Fibroblast of villous mesenchyme (primary cell): ENCODE data around the gene SSBP3. TPM values are rescaled to one million over a fixed set of nuclear protein-coding genes. Genes with fewer than 3 reads are reported as not detected.

Experiments used
- DNase-seq: peaks from one replicate; pipeline ENCODE4 v3.0.0-alpha.2; 2010; ENCODE audit warnings: low read depth
- H3K4me3 ChIP-seq: 2 replicates; pipeline ENCODE4 v1.5.1; 2011; ENCODE audit warnings: low read depth, mild to moderate bottlenecking, low read length
- total RNA-seq: library from RNA; depleted of rRNA; stranded (reverse); fragments of >200 nt; gene quantifications from 2 replicates; pipeline ENCODE4 v1.2.3, GENCODE V29; 2012
- TF ChIP-seq, protein P1 (sequence below): IDR thresholded peaks from 2 replicates; pipeline ENCODE4 v1.5.1; 2012; ENCODE audit warnings: low read depth, mild to moderate bottlenecking, low read length; ENCODE audit not compliant: insufficient read depth

SSBP3 gene
- total RNA-seq, 1 donor, result 15.1 TPM

DNA sequence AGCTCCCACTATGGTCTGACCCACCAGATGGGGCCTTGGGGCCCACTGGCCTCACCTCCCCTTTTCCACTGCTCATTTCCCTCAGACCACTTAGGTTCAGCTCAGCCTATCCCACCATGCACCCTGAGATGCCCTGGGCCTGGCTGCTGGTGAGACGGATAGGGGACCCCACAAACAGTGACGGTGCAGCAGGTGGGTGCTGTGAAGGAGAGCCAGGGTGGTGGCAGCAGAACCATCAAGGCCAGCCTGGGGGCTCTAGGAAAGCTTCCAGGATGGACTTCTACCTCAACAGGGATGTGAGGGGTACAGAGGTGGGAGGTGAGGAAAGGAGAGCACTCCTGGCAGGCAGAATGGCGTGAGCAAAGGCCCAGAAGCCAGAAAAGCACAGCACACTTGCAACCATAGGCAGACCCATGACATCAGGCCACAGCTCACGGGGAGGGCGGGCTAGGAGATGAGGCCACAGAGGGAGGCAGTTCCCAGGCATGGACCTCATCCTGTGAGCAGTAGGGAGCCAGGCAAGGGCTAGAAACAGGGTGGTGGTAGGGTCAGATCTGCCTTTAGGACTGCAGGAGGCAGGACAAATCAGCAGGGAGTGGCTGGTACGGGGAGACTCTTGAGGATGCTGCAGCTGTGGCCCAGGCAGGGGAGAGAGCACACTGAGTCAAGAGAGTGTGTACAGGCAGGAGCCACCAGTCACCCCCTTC lies 229.4 kb downstream of the SSBP3 start:
- no peak for DNase-seq
- TF ChIP-seq, protein P1, sequence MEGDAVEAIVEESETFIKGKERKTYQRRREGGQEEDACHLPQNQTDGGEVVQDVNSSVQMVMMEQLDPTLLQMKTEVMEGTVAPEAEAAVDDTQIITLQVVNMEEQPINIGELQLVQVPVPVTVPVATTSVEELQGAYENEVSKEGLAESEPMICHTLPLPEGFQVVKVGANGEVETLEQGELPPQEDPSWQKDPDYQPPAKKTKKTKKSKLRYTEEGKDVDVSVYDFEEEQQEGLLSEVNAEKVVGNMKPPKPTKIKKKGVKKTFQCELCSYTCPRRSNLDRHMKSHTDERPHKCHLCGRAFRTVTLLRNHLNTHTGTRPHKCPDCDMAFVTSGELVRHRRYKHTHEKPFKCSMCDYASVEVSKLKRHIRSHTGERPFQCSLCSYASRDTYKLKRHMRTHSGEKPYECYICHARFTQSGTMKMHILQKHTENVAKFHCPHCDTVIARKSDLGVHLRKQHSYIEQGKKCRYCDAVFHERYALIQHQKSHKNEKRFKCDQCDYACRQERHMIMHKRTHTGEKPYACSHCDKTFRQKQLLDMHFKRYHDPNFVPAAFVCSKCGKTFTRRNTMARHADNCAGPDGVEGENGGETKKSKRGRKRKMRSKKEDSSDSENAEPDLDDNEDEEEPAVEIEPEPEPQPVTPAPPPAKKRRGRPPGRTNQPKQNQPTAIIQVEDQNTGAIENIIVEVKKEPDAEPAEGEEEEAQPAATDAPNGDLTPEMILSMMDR, result no peak
- no peak overlapping the region for H3K4me3 ChIP-seq

Other genes starting within 250 kb of the SSBP3 start
- 3.5 and 4.3 TPM in 2 replicates for gene CYB5RL, start 206.4 kb downstream of the SSBP3 start, total RNA-seq
- 78.9 and 79.5 TPM in 2 replicates for gene MRPL37, start 206.2 kb downstream of the SSBP3 start, total RNA-seq
- 1.3 and 2.2 TPM in 2 replicates for gene ACOT11, start 141.8 kb upstream of the SSBP3 start, total RNA-seq
- not detected in 2 replicates for gene FAM151A, start 217.1 kb upstream of the SSBP3 start, total RNA-seq
- under 0.01 TPM in 1 of 2 replicates, not detected in the other for gene MROH7, start 235.4 kb upstream of the SSBP3 start, total RNA-seq